ENCODE measurements around the gene SGMS1.

The SGMS1 gene

DNA sequence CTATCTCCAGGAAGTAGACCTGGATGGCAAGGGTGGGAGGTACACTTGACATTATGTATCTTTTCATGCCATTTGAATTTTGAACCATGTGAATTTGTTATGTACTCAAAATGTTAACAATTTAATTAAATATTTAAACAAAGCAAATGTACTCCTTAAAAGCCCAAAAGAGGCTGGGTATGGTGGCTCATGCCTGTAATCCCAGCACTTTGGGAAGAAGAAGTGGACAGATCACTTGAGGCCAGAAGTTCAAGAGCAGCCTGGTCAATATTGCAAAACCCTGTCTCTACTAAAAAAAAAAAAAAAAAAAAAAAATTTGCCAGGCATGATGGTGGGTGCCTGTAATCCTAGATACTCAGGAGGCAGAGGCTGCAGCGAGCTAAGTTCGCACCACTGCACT lies 235.6 kb downstream of the SGMS1 start:
- Histone ChIP-seq H3K27ac (ENCODE audit: low read depth, low read length) (no peak overlapping the region), H3K9me2 (replicated peaks; ENCODE audit: control insufficient read depth, low read length) (no peaks in the 10 kb centered on the region), H3K4me2 (ENCODE audit: low read length) (peak overlapping the region; percentile 38), H3F3A (ENCODE audit: control insufficient read depth, insufficient read depth) (no peaks in the 10 kb centered on the region), H3K4me1 (ENCODE audit: control insufficient read depth, low read length) (peaks cover 59% of the 10 kb centered on the region), H3K36me3 (ENCODE audit: control insufficient read depth, low read length) (no peaks in the 10 kb centered on the region), H3K4me3 (ENCODE audit: low read length) (no peak overlapping the region), H4K20me1 (ENCODE audit: control insufficient read depth, insufficient read depth, low read depth, low read length) (no peaks in the 10 kb centered on the region), H3K27me3 (ENCODE audit: control insufficient read depth, low read length) (no peaks in the 10 kb centered on the region), H3K79me2 (ENCODE audit: control insufficient read depth, low read length) (no peaks in the 10 kb centered on the region), H3K9me3 (ENCODE audit: control insufficient read depth, insufficient read depth, low read length) (no peaks in the 10 kb centered on the region)
- TF ChIP-seq, protein P1, sequence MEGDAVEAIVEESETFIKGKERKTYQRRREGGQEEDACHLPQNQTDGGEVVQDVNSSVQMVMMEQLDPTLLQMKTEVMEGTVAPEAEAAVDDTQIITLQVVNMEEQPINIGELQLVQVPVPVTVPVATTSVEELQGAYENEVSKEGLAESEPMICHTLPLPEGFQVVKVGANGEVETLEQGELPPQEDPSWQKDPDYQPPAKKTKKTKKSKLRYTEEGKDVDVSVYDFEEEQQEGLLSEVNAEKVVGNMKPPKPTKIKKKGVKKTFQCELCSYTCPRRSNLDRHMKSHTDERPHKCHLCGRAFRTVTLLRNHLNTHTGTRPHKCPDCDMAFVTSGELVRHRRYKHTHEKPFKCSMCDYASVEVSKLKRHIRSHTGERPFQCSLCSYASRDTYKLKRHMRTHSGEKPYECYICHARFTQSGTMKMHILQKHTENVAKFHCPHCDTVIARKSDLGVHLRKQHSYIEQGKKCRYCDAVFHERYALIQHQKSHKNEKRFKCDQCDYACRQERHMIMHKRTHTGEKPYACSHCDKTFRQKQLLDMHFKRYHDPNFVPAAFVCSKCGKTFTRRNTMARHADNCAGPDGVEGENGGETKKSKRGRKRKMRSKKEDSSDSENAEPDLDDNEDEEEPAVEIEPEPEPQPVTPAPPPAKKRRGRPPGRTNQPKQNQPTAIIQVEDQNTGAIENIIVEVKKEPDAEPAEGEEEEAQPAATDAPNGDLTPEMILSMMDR (IDR thresholded peaks at IDR 0.05; ENCODE audit: low read depth, low read length, poor library complexity, severe bottlenecking): no peak
- TF ChIP-seq EZH2phosphoT487 (IDR thresholded peaks at IDR 0.05; ENCODE audit: borderline replicate concordance, low read length): no peak

DNA sequence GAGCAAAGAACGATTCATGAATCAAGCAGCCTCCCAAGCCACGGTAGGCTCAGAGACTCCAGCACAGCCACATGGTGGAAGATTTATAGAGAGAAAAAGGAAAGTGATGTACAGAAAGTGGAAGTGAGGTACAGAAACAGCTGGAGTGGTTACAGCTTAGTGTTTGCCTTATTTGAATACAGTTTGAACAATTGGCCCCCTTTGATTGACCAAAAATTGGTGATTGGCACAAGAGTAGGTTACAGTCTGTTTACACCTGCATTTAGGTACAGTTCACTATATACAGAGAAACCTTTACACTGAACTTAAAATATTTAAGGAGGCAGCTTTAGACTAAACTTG lies 236.1 kb downstream of the SGMS1 start:
- Histone ChIP-seq H3K4me2 (ENCODE audit: low read length) (peak overlapping the region; percentile 38), H3K4me3 (ENCODE audit: low read length) (no peak overlapping the region), H3K36me3 (ENCODE audit: control insufficient read depth, low read length) (no peaks in the 10 kb centered on the region), H4K20me1 (ENCODE audit: control insufficient read depth, insufficient read depth, low read depth, low read length) (no peaks in the 10 kb centered on the region), H3F3A (ENCODE audit: control insufficient read depth, insufficient read depth) (0 out of 2 replicates have a peak, but pooled peaks cover 2% of the 10 kb centered on the region), H3K9me2 (replicated peaks; ENCODE audit: control insufficient read depth, low read length) (no peaks in the 10 kb centered on the region), H3K27ac (ENCODE audit: low read depth, low read length) (no peak overlapping the region), H3K4me1 (ENCODE audit: control insufficient read depth, low read length) (peaks cover 61% of the 10 kb centered on the region), H3K79me2 (ENCODE audit: control insufficient read depth, low read length) (no peaks in the 10 kb centered on the region), H3K27me3 (ENCODE audit: control insufficient read depth, low read length) (no peaks in the 10 kb centered on the region), H3K9me3 (ENCODE audit: control insufficient read depth, insufficient read depth, low read length) (no peaks in the 10 kb centered on the region)
- no peak for TF ChIP-seq EZH2phosphoT487 (IDR thresholded peaks at IDR 0.05; ENCODE audit: borderline replicate concordance, low read length)
- TF ChIP-seq, protein P1 (IDR thresholded peaks at IDR 0.05; ENCODE audit: low read depth, low read length, poor library complexity, severe bottlenecking): no peak

DNA sequence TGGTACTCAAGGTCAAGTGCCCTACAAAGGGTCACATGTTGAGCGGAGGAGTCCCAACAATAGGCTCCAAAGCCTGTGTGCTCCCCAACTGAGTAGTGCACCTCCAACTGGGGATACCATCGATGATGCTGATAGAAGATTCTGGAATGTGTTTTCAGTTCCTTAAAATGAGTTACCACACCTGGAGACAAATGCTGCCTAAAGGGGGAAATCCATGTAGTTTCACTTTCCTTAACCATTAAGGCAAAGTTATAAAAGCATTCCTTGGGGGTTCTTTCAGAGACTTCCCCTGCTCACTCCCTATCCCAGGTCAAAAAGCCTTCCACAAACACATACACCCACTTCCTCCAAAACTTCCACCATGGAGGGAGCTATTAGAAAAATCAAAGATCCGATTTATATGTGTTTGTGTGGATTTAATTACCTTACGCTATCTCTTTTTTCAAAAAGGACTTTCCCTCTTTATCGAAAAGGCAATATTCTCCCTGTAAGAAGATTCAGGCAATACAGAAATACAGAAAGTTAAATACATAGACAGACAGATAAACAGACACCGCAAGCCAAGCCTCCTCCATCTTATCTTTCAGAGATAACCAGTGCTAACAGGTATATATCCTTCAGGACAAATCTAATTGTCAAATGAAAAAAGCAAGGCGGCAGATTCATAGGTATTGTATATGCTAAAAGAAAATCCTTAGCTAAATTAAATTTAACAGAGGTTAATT lies 236.6 kb downstream of the SGMS1 start:
- no peaks in the 10 kb centered on the region for H4K20me1 ChIP-seq (ENCODE audit: control insufficient read depth, insufficient read depth, low read depth, low read length)

More for the DNA sequence above, 236.6 kb downstream of the SGMS1 start:
- Histone ChIP-seq H3K9me2 (replicated peaks; ENCODE audit: control insufficient read depth, low read length) (no peaks in the 10 kb centered on the region), H3F3A (ENCODE audit: control insufficient read depth, insufficient read depth) (0 out of 2 replicates have a peak, but pooled peaks cover 2% of the 10 kb centered on the region), H3K36me3 (ENCODE audit: control insufficient read depth, low read length) (no peaks in the 10 kb centered on the region), H3K4me2 (ENCODE audit: low read length) (peak overlapping the region; percentile 38), H3K27ac (ENCODE audit: low read depth, low read length) (no peak overlapping the region), H3K9me3 (ENCODE audit: control insufficient read depth, insufficient read depth, low read length) (no peaks in the 10 kb centered on the region), H3K79me2 (ENCODE audit: control insufficient read depth, low read length) (no peaks in the 10 kb centered on the region), H3K27me3 (ENCODE audit: control insufficient read depth, low read length) (no peaks in the 10 kb centered on the region), H3K4me1 (ENCODE audit: control insufficient read depth, low read length) (peaks cover 64% of the 10 kb centered on the region), H3K4me3 (ENCODE audit: low read length) (no peak overlapping the region)
- TF ChIP-seq EZH2phosphoT487 (IDR thresholded peaks at IDR 0.05; ENCODE audit: borderline replicate concordance, low read length): no peak
- TF ChIP-seq, protein P1 (IDR thresholded peaks at IDR 0.05; ENCODE audit: low read depth, low read length, poor library complexity, severe bottlenecking): no peak

Data from DOHH2 (cell line).